IMR-90 (cell line): ENCODE measurements around the gene AIMP1. TPM values are rescaled to one million over a fixed set of nuclear protein-coding genes. Genes with fewer than 3 reads are reported as not detected.

Experiments used
- ATAC-seq: fragments of 200-7000 bp; cut with Tn5 transposase; 2 replicates; pipeline ENCODE4 v1.9.1; 2020; ENCODE audit warnings: low read depth, mild to moderate bottlenecking, moderate library complexity
- BruUV-seq: library from RNA; stranded (reverse); fragments of 400-500 nt; replicated peaks from 2 replicates; lab custom pipeline; 2021; lab: Mats Ljungman, UMichigan
- CTCF ChIA-PET: fragments of 300-600 bp; formaldehyde crosslinking; extraction: SDS; loops from one replicate; lab custom pipeline; 2021; ENCODE audit warnings: antibody characterized with exemption; lab: Yijun Ruan, JAX
- POLR2A ChIA-PET: fragments of 300-600 bp; sonication (Branson Sonifier 250); formaldehyde crosslinking; loops from one replicate; lab custom pipeline; 2022; ENCODE audit warnings: antibody characterized with exemption; ENCODE audit not compliant: unreplicated experiment; lab: Charles Lee
- DNase-seq: peaks from one replicate; pipeline ENCODE4 v3.0.0; 2013
- H2AFZ ChIP-seq: replicated peaks from 2 replicates; pipeline ENCODE3; 2013; ENCODE audit warnings: low read length, mild to moderate bottlenecking; ENCODE audit not compliant: poor library complexity
- H2AK5ac ChIP-seq: 2 replicates; pipeline ENCODE4 v1.6.1; 2013; ENCODE audit warnings: low read depth, low read length, inconsistent platforms
- H2AK9ac ChIP-seq: replicated peaks from 2 replicates; pipeline ENCODE3; 2013; ENCODE audit warnings: mild to moderate bottlenecking, low read depth, low read length, moderate library complexity; ENCODE audit not compliant: poor library complexity
- H2BK120ac ChIP-seq: 2 replicates; pipeline ENCODE4 v1.6.1; 2013; ENCODE audit warnings: low read depth, low read length, inconsistent platforms
- H2BK15ac ChIP-seq: 3 replicates; pipeline ENCODE4 v1.6.1; 2013; ENCODE audit warnings: low read depth, low read length, inconsistent platforms
- H2BK20ac ChIP-seq: 2 replicates; pipeline ENCODE4 v1.6.1; 2013; ENCODE audit warnings: low read depth, mild to moderate bottlenecking, inconsistent platforms, low read length, moderate library complexity
- H2BK5ac ChIP-seq: 2 replicates; pipeline ENCODE4 v1.6.1; 2013; ENCODE audit warnings: mild to moderate bottlenecking, low read depth, low read length, inconsistent platforms; ENCODE audit not compliant: poor library complexity, severe bottlenecking
- H3K14ac ChIP-seq: replicated peaks from 2 replicates; pipeline ENCODE4 v1.6.1; 2013; ENCODE audit warnings: low read depth, low read length, inconsistent platforms
- H3K18ac ChIP-seq: 2 replicates; pipeline ENCODE4 v1.6.1; 2013; ENCODE audit warnings: low read depth, low read length, control low read depth
- H3K23ac ChIP-seq: 2 replicates; pipeline ENCODE4 v1.6.1; 2013; ENCODE audit warnings: low read depth, low read length, inconsistent platforms
- H3K27ac ChIP-seq: 2 replicates; pipeline ENCODE4 v1.5.1; 2013; ENCODE audit warnings: mild to moderate bottlenecking, control low read depth, low read length; ENCODE audit not compliant: insufficient read depth
- H3K27me3 ChIP-seq: 2 replicates; pipeline ENCODE4 v1.6.1; 2013; ENCODE audit warnings: low read length; ENCODE audit not compliant: control insufficient read depth, insufficient read depth
- H3K36me3 ChIP-seq: 2 replicates; pipeline ENCODE4 v1.6.1; 2013; ENCODE audit warnings: low read length, mixed read lengths; ENCODE audit not compliant: control insufficient read depth, insufficient read depth
- H3K4ac ChIP-seq: 2 replicates; pipeline ENCODE4 v1.6.1; 2013; ENCODE audit warnings: low read depth, low read length, inconsistent platforms
- H3K4me1 ChIP-seq: 2 replicates; pipeline ENCODE4 v1.6.1; 2013; ENCODE audit warnings: low read length, mixed read lengths; ENCODE audit not compliant: control insufficient read depth, insufficient read depth
- H3K4me2 ChIP-seq: 2 replicates; pipeline ENCODE4 v1.6.1; 2013; ENCODE audit warnings: low read depth, mild to moderate bottlenecking, control low read depth, low read length, moderate library complexity
- H3K4me3 ChIP-seq: 2 replicates; pipeline ENCODE4 v1.5.1; 2013; ENCODE audit warnings: low read depth, mild to moderate bottlenecking, control low read depth, low read length, moderate library complexity; ENCODE audit not compliant: insufficient read depth
- H3K56ac ChIP-seq: 2 replicates; pipeline ENCODE4 v1.6.1; 2013; ENCODE audit warnings: low read length, inconsistent platforms; ENCODE audit not compliant: insufficient read depth; ENCODE audit errors: extremely low read depth
- H3K79me1 ChIP-seq, 2 experiments: 2 replicates each; pipeline ENCODE4 v1.6.1; 2013; ENCODE audit warnings: low read length in 2 of 2, inconsistent platforms in 1 of 2, low read depth in 1 of 2
- H3K9ac ChIP-seq: 2 replicates; pipeline ENCODE4 v1.6.1; 2013; ENCODE audit warnings: low read depth, low read length, control low read depth
- H3K9me1 ChIP-seq: 2 replicates; pipeline ENCODE4 v1.6.1; 2013; ENCODE audit warnings: low read length, inconsistent platforms; ENCODE audit not compliant: insufficient read depth
- H3K9me3 ChIP-seq: 2 replicates; pipeline ENCODE4 v1.6.1; 2013; ENCODE audit warnings: low read length; ENCODE audit not compliant: control insufficient read depth, insufficient read depth
- H4K20me1 ChIP-seq: 2 replicates; pipeline ENCODE4 v1.6.1; 2013; ENCODE audit warnings: low read length, inconsistent platforms; ENCODE audit not compliant: insufficient read depth
- H4K5ac ChIP-seq: 2 replicates; pipeline ENCODE4 v1.6.1; 2013; ENCODE audit warnings: mild to moderate bottlenecking, low read depth, low read length, control low read depth
- H4K8ac ChIP-seq, 2 experiments: 2 replicates each; pipeline ENCODE4 v1.6.1; 2013; ENCODE audit warnings: low read depth in 2 of 2, low read length in 2 of 2, control low read depth in 1 of 2, inconsistent platforms in 1 of 2
- H4K91ac ChIP-seq: 2 replicates; pipeline ENCODE4 v1.6.1; 2013; ENCODE audit warnings: low read depth, low read length, inconsistent platforms; ENCODE audit not compliant: insufficient read depth
- BHLHE40 ChIP-seq: fragments of 150-350 bp; IDR thresholded peaks from 2 replicates; pipeline ENCODE4 v1.6.1; 2016; ENCODE audit warnings: mild to moderate bottlenecking, low read depth, low read length
- CEBPB ChIP-seq: IDR thresholded peaks from 2 replicates; pipeline ENCODE4 v1.6.1; 2012; ENCODE audit warnings: low read depth, low read length, improper control_type of control experiment
- FOS ChIP-seq: fragments of 150-350 bp; IDR thresholded peaks from 2 replicates; pipeline ENCODE4 v1.6.1; 2016; ENCODE audit warnings: low read depth, low read length
- MAFK ChIP-seq: IDR thresholded peaks from 2 replicates; pipeline ENCODE4 v1.6.1; 2012; ENCODE audit warnings: low read depth, low read length, improper control_type of control experiment
- MAZ ChIP-seq: IDR thresholded peaks from 2 replicates; pipeline ENCODE4 v1.6.1; 2012; ENCODE audit warnings: low read depth, mild to moderate bottlenecking, low read length, improper control_type of control experiment, moderate library complexity, borderline replicate concordance
- NFE2L2 ChIP-seq: fragments of 150-350 bp; IDR thresholded peaks from 2 replicates; pipeline ENCODE4 v1.6.1; 2016; ENCODE audit warnings: low read depth, mild to moderate bottlenecking, low read length
- POLR2A ChIP-seq: IDR thresholded peaks from 2 replicates; pipeline ENCODE4 v1.6.1; 2012; ENCODE audit warnings: mild to moderate bottlenecking, low read depth, low read length
- RCOR1 ChIP-seq: IDR thresholded peaks from 2 replicates; pipeline ENCODE4 v1.6.1; 2012; ENCODE audit warnings: mild to moderate bottlenecking, low read length, improper control_type of control experiment; ENCODE audit not compliant: insufficient replicate concordance
- RFX5 ChIP-seq: IDR thresholded peaks from 2 replicates; pipeline ENCODE4 v1.8.0; 2012; ENCODE audit warnings: low read depth, mild to moderate bottlenecking, low read length, moderate library complexity
- SMC3 ChIP-seq: fragments of 150-350 bp; IDR thresholded peaks from 2 replicates; pipeline ENCODE4 v1.6.1; 2016; ENCODE audit warnings: low read depth, mild to moderate bottlenecking, antibody characterized with exemption, low read length, moderate library complexity
- WGBS, 2 experiments: methylation state at CpG; one replicate each; pipeline versions ENCODE4 v1.1.5 to v1.1.7; 2013; ENCODE audit warnings: missing lambda C conversion rate in 2 of 2; ENCODE audit not compliant: insufficient read length in 1 of 2; ENCODE audit errors: extremely low coverage in 2 of 2; 5-methylcytosine and 5-hydroxymethylcytosine counted together
- dilution Hi-C: fragments of 300-500 bp; cut with HindIII; formaldehyde crosslinking; loops from one replicate; pipeline ENCODE4 v1.14.3; 2018; ENCODE audit warnings: low sequenced_read_pairs; ENCODE audit not compliant: unreplicated experiment
- in situ Hi-C: fragments of 300-500 bp; cut with MboI; formaldehyde crosslinking; loops from 3 replicates; pipeline ENCODE4 v1.14.3; 2019; ENCODE audit warnings: low sequenced_read_pairs, inconsistent platforms, mixed read lengths
- intact Hi-C: fragments of 100-400 bp; cut with micrococcal nuclease; formaldehyde crosslinking; loops from 2 replicates; pipeline ENCODE4 v1.10.0; 2022
- polyA plus RNA-seq, 3 experiments: library from polyadenylated mRNA; depleted of rRNA; stranded (reverse); fragments of >200 nt; gene quantifications; 2 replicates each; pipeline ENCODE4 v1.2.3, GENCODE V29; 2012; ENCODE audit warnings: low replicate concordance in 1 of 3
- total RNA-seq: library from RNA; depleted of rRNA; stranded (reverse); fragments of >200 nt; gene quantifications from 2 replicates; pipeline ENCODE4 v1.2.3, GENCODE V29; 2012
- TF ChIP-seq, protein P1 (sequence below): fragments of 150-350 bp; IDR thresholded peaks from 2 replicates; pipeline ENCODE4 v1.6.1; 2017; ENCODE audit warnings: mild to moderate bottlenecking, antibody characterized with exemption, low read length, low read depth
- TF ChIP-seq, protein P2 (sequence below): fragments of 150-350 bp; IDR thresholded peaks from 2 replicates; pipeline ENCODE4 v1.6.1; 2016; ENCODE audit warnings: low read depth, mild to moderate bottlenecking, low read length, moderate library complexity, borderline replicate concordance

The AIMP1 gene
- total and polyA plus RNA-seq, 2 of the 4 experiments (the other 2 are of a cell fraction): 11.8 to 21.4 TPM

DNA sequence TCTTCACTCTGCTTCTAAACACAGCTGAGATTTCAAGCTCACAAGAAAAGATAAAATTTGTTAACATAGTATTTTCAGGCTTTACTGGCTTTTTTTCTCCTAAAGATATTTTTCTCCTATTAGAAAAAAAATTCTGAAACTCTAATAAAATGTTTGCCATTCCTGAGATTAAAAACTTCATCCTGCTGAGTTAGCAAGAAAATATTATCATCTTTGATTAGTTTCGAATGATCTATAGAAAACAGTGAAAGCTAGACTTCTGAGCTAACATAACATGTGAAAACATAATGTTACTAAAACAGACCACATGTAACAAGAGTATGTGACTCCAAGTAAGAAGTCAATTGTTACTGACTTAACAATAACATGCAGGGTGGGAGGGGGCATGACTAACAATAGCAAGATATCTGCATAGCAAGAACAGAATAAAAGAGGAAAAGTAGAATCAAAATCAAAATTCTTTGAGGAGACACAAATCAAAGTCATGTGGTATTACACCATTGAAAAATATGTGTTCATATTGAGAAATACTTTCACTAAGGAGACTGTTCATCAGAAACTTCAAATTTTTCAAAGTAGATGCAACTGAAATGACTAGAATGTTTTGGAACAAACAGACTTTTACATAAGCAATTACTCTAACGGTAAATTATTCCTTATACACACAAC is 14.8 kb upstream of the AIMP1 start:
- Histone ChIP-seq H3K4me1 (peaks cover 2% of the 10 kb centered on the region; the same call in 1 of the 2 replicates), H3K9me1 (no peaks in the 10 kb centered on the region), H2BK120ac (no peak overlapping the region), H2AK5ac (no peak overlapping the region), H3K36me3 (no peaks in the 10 kb centered on the region), H2AK9ac (no peak overlapping the region), H3K9ac (no peak overlapping the region), H2BK20ac (no peak overlapping the region), H2AFZ (no peak overlapping the region), H3K14ac (no peak overlapping the region), H3K27me3 (no peaks in the 10 kb centered on the region), H4K91ac (no peak overlapping the region), H3K79me1 (peaks cover 7 to 19% of the 10 kb centered on the region in 2 experiments), H3K56ac (no peak overlapping the region), H2BK15ac (no peak overlapping the region), H2BK5ac (peak overlapping the region; percentile 8), H3K4me3 (no peak overlapping the region), H3K18ac (no peak overlapping the region), H3K27ac (no peak overlapping the region), H4K5ac (no peak overlapping the region), H3K4ac (no peak overlapping the region), H3K9me3 (no peaks in the 10 kb centered on the region), H3K23ac (no peak overlapping the region), H3K4me2 (no peak overlapping the region), H4K20me1 (no peaks in the 10 kb centered on the region), H4K8ac (no peak overlapping the region)
- TF ChIP-seq, protein P1, sequence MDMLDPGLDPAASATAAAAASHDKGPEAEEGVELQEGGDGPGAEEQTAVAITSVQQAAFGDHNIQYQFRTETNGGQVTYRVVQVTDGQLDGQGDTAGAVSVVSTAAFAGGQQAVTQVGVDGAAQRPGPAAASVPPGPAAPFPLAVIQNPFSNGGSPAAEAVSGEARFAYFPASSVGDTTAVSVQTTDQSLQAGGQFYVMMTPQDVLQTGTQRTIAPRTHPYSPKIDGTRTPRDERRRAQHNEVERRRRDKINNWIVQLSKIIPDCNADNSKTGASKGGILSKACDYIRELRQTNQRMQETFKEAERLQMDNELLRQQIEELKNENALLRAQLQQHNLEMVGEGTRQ: no peak
- TF ChIP-seq MAZ (no peak), MAFK (0 out of 2 replicates have a peak, but pooled peaks have one; percentile 24), RFX5 (no peak), POLR2A (no peak), SMC3 (no peak), CEBPB (peak; percentile 9; the same call in 1 of the 2 replicates), NFE2L2 (no peak), BHLHE40 (no peak), RCOR1 (no peak), FOS (no peak)
- TF ChIP-seq, protein P2, sequence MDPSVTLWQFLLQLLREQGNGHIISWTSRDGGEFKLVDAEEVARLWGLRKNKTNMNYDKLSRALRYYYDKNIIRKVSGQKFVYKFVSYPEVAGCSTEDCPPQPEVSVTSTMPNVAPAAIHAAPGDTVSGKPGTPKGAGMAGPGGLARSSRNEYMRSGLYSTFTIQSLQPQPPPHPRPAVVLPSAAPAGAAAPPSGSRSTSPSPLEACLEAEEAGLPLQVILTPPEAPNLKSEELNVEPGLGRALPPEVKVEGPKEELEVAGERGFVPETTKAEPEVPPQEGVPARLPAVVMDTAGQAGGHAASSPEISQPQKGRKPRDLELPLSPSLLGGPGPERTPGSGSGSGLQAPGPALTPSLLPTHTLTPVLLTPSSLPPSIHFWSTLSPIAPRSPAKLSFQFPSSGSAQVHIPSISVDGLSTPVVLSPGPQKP: no peak
- no CpG with 5 or more reads among the region's 2 CpGs for WGBS, 2 experiments
- intact Hi-C loops (no loop called here), in situ Hi-C loops (no loop called here), dilution Hi-C loops (no loop called here)
- ChIA-PET CTCF (no interaction called here), POLR2A (no interaction called here)
- ATAC-seq (peak; percentile 33), DNase-seq (peak; percentile 3)
- BruUV-seq: no TSS peak
